OCI-M2 (cell line): ENCODE results near the gene MAP1B.

Experiments
- DNase-seq: peaks from one replicate; lab custom pipeline; 2025; ENCODE audit not compliant: unreplicated experiment; lab: John Stamatoyannopoulos, UW

MAP1B gene

GRCh38 chr5:72093824-72094223, 13.5 kb upstream of the MAP1B start:
- DNase-seq, result no peak

GRCh38 chr5:72096602-72097188, 10.6 kb upstream of the MAP1B start:
- no peak for DNase-seq

DNA sequence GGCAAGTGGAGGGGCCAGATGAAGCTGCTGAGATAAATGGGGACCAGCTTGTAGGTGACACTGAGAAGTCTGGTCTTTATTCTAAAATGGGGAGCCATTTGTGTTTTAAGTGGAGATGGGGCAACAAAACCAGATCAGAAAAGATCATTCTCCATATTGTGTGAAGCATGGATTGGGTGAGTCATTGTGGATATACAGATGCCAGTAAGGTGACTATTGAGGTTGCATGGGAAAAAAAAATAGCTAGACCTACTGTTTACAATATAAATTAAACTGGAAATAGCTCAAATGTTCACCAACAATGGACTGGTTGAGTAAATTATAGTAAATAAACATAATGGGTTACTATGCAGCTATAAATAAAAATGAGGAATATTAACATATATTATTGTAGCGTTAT, 5.4 kb upstream of the MAP1B start:
- DNase-seq, result no peak

DNA sequence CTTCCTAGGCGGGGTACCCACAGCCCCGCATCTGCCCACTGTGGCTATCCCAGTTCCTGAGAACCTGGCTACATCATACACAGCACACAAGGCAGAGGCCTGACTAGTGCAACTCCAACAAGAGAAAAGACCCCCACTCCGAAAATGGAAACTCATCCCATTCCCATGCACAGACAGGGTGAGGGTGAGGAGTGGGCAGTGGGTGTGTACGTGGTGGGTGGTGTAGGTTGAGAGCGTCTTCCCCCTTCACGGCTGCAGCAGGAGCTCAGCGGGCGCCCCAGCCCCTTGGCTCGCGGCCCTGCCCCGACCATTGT, 501 bp upstream of the MAP1B start:
- no peak for DNase-seq

GRCh38 chr5:72107901-72108201, 576 bp downstream of the MAP1B start:
- DNase-seq, result no peak

- DNase-seq, result no peak
These were observed 1.2 kb downstream of the MAP1B start for GRCh38 chr5:72108202-72109061.

GRCh38 chr5:72109062-72109411, 1.8 kb downstream of the MAP1B start:
- no peak for DNase-seq

GRCh38 chr5:72109625-72110024, 2.4 kb downstream of the MAP1B start:
- no peak for DNase-seq

- no peak for DNase-seq
These were observed 3.2 kb downstream of the MAP1B start for GRCh38 chr5:72110394-72111013.

GRCh38 chr5:72112389-72112788, 5.1 kb downstream of the MAP1B start:
- no peak for DNase-seq

DNA sequence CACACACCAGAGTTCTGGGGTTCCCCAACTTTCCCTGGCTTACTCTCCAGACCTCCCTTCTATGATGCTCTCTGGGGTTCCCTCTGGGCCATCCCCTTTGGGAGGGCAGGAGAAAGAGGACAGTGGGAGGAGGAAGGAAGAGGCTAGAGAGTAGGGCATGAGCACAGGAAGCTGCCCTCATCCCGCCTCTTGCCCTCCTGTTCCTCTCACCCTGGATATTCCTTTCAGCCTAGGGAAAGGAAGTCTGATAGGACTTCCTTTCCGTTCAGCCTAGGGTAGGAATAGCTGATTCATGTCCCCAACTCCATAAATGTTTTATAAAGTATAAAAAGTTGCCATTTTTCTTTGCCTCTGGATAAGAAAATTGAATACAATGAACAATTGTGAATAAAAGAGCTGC, 7.4 kb downstream of the MAP1B start:
- DNase-seq, result no peak

DNA sequence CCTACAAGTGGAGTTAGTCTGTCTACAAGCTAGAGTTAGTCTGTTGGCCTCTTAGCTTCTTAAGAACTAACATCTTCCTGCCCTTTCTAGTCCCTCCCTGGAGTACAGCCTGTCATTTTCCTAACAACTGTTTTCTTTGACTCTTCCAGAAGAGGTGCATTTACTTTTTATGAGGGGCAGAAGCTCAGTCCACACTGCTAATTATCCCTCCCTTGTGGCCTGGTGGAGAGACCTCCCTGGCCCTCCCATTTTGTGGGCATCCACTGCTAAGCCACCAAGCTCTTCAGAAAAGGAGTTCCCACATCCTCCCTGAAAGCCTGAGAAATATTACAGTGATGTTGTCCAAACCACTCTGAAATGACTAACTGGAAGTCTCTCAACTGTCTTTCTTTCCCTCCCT, 8.0 kb downstream of the MAP1B start:
- DNase-seq, result no peak

- no peak for DNase-seq
These were observed 10.0 kb downstream of the MAP1B start for GRCh38 chr5:72117307-72117706.

DNA sequence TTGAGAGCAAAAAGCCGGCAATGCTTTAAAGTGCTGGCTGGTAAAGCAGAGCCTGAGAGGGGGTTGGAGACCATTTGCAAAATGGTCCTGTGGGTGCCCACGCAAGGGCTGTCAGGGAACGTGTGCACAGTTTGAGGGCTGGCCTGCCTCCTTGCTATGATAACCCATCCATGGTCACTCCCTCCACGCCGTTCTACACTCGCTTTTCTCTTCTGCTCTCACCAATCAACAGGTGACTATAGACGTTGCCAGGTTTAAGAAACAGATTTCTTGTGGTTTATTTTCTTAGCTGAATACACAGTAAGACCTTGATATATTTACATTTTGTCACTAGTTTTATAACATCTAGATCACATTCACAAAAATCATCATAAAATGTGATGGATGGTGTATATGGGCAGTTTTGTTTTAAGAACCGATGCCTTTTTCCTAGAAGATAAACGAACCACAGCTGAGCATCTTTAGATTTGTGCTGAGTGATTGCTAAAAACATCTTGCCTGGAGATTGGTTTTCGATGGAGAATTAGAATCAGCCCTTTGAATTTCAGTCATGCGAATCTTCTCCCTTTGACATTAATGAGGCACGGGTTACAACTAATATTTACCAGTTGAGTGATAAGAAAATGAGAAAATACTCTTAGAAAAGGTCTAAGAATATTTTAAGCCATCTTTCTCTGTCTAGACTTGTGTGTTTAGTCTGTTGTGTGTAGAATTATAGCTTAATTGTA, 13.9 kb downstream of the MAP1B start:
- DNase-seq, result no peak

DNA sequence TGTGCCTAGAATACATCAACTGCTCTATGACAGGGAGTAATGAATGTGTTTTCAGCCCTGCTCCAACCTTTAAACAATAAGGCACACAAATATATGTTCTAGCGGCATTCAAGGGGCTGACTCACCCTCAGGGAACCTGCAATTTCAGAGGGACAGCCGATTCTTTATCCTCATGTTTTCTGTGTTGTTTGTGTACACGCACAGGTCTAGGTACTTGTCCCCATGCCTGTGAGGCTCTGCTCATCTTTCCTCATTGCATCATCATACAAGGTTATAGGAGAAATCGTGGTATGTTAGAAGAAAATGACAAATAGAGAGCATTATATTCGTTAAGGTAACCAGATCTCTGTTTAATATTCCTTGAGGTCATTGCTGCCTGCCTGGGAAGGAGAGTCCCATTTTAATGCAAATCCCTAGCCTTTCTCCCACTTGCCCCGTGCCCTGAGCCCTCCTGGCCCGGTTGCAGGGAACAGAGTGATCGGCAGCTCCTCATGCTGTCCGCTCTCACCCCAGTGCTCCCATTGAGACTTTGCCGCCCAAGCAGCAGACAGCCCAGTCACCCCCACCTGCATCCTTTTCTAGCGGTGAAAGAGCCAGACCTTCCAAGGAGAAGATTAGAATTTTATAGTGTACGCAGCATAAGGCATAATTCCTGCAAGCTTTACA, 14.6 kb downstream of the MAP1B start:
- DNase-seq, result no peak

GRCh38 chr5:72122602-72123001, 15.3 kb downstream of the MAP1B start:
- DNase-seq, result no peak

GRCh38 chr5:72123764-72124376, 16.6 kb downstream of the MAP1B start:
- no peak for DNase-seq

DNA sequence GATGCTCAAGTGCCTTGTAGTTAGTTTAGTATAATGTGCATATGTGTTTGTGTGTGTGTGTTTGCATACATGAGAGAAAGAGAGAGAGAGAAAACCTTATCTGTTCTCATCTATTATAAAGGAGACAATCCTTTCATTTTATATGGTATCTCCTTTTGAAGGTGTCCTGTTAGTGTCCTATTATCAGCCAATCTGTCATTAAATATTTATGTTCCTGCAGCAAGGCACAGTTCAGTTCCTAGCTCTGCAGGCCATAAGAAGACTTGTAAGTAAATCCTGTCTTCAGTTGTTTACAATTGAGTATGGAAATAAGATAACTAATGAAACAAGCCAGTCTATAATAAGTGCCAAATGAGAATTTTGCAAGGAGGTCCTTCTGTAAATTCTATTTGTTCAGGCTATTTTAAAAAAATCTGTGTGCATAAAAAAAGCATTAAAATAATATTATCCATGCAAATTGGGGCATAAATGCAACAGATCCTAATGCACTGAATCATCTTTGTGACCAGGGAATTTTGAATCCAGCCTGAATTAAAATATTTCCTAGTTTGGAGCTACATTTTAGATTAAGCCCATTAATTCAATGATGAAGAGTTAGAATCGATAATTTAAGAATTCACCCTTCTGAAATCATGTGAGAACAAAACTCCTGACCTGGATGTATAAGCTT, 18.1 kb downstream of the MAP1B start:
- DNase-seq, result no peak

- DNase-seq, result no peak
These were observed 18.8 kb downstream of the MAP1B start for GRCh38 chr5:72125941-72126620.

DNA sequence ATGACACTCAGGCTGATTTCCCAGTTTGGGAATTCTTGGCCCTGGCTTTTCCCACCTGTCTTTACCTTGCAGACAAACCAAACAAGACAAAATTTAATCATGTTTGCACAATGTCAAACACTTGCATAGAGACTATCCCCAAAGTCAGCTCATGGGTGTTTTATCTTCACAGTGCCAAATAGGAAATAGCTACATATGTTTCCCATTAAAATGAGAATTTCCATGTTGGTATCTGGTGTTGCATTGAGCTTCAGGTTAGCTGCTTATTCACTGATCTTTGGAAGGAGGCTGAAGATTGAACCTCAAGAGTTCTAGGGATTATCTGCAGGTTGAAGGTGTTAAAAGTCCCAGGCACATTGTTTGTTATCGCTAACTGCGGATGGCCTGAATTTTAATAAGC, 19.5 kb downstream of the MAP1B start:
- DNase-seq, result no peak
